Transverse colon (tissue), 4 donors: ENCODE data around the gene NRP1. TPM values are rescaled to one million over a fixed set of nuclear protein-coding genes. Genes with fewer than 3 reads are reported as not detected.

Experiments
- DNase-seq: peaks from one replicate; pipeline ENCODE4 v3.0.0-alpha.2; 2019
- H3K27ac ChIP-seq, 4 donors: fragments of 200-600 bp; sonication (generic); 2 replicates each; pipeline ENCODE4 v1.5.1; 2016 to 2018; ENCODE audit warnings: inconsistent platforms in 4 of 4
- H3K27me3 ChIP-seq: fragments of 200-600 bp; sonication (generic); 2 replicates; pipeline ENCODE4 v1.5.1; 2017; ENCODE audit warnings: inconsistent platforms
- H3K36me3 ChIP-seq, 4 donors: fragments of 200-600 bp; sonication (generic); 2 replicates each; pipeline ENCODE4 v1.5.1; 2017 to 2019; ENCODE audit warnings: inconsistent platforms in 4 of 4
- H3K4me1 ChIP-seq, 4 donors: fragments of 200-600 bp; sonication (generic); 2 replicates each; pipeline ENCODE4 v1.5.1; 2017 to 2020; ENCODE audit warnings: inconsistent platforms in 4 of 4
- H3K4me3 ChIP-seq, 4 donors: fragments of 200-600 bp; sonication (generic); 1 replicate in 1 of 4; 2 replicates in 3 of 4; pipeline versions ENCODE4 v1.5.1 to v1.6.1; 2017 to 2019; ENCODE audit warnings: inconsistent platforms in 4 of 4
- H3K9me3 ChIP-seq, 2 donors: fragments of 200-600 bp; sonication (generic); 2 replicates each; pipeline ENCODE4 v1.5.1; 2017 to 2019; ENCODE audit warnings: inconsistent platforms in 2 of 2
- EP300 ChIP-seq: sonication (generic); formaldehyde crosslinking; IDR thresholded peaks from one replicate; pipeline ENCODE4 v1.6.1; 2017; ENCODE audit warnings: antibody characterized with exemption, low read depth
- POLR2A ChIP-seq: fragments of 450-650 bp; IDR thresholded peaks from one replicate; pipeline ENCODE4 v1.6.1; 2016; ENCODE audit warnings: antibody characterized with exemption, mild to moderate bottlenecking, moderate library complexity
- POLR2AphosphoS5 ChIP-seq, 3 donors: sonication (generic); formaldehyde crosslinking; IDR thresholded peaks; one replicate each; pipeline ENCODE4 v1.6.1; 2016; ENCODE audit warnings: antibody characterized with exemption in 3 of 3
- WGBS, 2 donors: methylation state at CpG; one replicate each; pipeline ENCODE4 v1.1.5; 2018; ENCODE audit warnings: low coverage in 1 of 2; 5-methylcytosine and 5-hydroxymethylcytosine counted together
- in situ Hi-C, 4 donors: fragments of 200-750 bp; cut with MboI; loops; one replicate each; pipeline versions ENCODE4 v1.15.0 to v1.15.1; 2017; ENCODE audit warnings: low sequenced_read_pairs in 3 of 4, low pct_ligation_motif_present in 1 of 4, low pct_unique_long_range_greater_than_20kb in 1 of 4
- intact Hi-C: fragments of 100-400 bp; cut with DNase I; formaldehyde crosslinking; loops from one replicate; pipeline ENCODE4 v1.15.1; 2023; ENCODE audit warnings: low total_unique reads
- total RNA-seq, 4 donors: library from RNA; depleted of rRNA; stranded (reverse); fragments of >200 nt; gene quantifications; one replicate each; pipeline ENCODE4 v1.1.0, GENCODE V29; 2016
- TF ChIP-seq, protein P1 (sequence below), 5 experiments: fragments of 200-600 bp in 3 of 5; fragments of 450-650 bp in 2 of 5; sonication (generic) in 3 of 5; IDR thresholded peaks; 1 replicate in 2 of 5; 2 replicates in 3 of 5; pipeline ENCODE4 v1.5.1; 2016 to 2017; ENCODE audit warnings: antibody characterized with exemption in 5 of 5, inconsistent platforms in 3 of 5, mild to moderate bottlenecking in 2 of 5, moderate library complexity in 1 of 5

NRP1 gene
- total RNA-seq, 4 donors from 2014 or later = 14.1 to 35.5 (median 19.5) TPM

DNA sequence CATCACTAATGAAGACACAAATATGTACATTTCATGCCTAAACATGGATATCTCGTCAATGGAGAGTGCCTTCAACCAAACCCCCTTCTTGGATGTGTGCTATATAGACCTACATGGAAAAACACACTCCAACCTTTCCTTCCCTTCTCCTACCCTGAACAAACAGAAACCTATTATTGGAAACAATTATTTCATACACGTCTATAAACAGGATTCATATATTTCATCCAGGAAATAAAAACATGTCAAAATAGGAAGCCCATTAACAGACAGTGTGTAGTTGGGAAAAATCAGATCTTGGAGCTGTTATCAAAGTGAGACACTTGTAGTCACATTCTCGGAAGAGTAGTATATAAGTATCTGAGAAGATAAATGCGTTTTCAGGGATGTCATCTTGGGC, 81.1 kb downstream of the NRP1 start:
- H3K9me3 ChIP-seq = no peaks in the 10 kb centered on the region
- H3K27me3 ChIP-seq = no peaks in the 10 kb centered on the region
- no peak for DNase-seq
- in situ Hi-C loops = no loop called here
- H3K36me3 ChIP-seq = peaks cover 0 to 4% (median 0%) of the 10 kb centered on the region in 4 donors
- peaks cover 0 to 14% (median 0%) of the 10 kb centered on the region in 4 donors for H3K4me1 ChIP-seq
- no peak overlapping the region for H3K4me3 ChIP-seq
- TF ChIP-seq, protein P1, sequence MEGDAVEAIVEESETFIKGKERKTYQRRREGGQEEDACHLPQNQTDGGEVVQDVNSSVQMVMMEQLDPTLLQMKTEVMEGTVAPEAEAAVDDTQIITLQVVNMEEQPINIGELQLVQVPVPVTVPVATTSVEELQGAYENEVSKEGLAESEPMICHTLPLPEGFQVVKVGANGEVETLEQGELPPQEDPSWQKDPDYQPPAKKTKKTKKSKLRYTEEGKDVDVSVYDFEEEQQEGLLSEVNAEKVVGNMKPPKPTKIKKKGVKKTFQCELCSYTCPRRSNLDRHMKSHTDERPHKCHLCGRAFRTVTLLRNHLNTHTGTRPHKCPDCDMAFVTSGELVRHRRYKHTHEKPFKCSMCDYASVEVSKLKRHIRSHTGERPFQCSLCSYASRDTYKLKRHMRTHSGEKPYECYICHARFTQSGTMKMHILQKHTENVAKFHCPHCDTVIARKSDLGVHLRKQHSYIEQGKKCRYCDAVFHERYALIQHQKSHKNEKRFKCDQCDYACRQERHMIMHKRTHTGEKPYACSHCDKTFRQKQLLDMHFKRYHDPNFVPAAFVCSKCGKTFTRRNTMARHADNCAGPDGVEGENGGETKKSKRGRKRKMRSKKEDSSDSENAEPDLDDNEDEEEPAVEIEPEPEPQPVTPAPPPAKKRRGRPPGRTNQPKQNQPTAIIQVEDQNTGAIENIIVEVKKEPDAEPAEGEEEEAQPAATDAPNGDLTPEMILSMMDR (IDR thresholded peaks at IDR 0.05) = no peak
- TF ChIP-seq EP300 (no peak), POLR2AphosphoS5 (IDR thresholded peaks at IDR 0.05) (no peak), POLR2A (no peak)
- no peak overlapping the region for H3K27ac ChIP-seq
- WGBS, 2 donors = 68 to 84% methylated on average over 4 of the region's 4 CpGs
- intact Hi-C loops = no loop called here

DNA sequence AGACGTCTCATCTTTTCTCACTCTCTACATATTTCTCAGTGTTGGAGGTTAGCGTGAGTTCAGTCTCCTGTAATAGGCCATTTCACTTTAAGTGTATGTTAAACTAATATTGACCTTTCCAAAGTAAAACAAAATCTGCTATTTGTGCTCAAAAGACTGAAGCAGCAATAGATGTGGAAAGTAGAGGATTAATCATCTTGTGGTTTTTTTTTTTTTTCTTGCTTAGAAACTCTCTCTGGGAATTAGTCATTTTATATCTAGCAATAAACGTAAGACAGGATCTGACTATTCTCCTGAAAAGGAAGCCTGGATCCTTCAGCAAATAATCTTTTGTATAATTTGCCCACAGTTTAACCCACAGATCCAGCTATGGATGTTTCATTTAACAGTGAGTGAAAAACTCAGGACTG, 81.7 kb downstream of the NRP1 start:
- TF ChIP-seq, protein P1 (IDR thresholded peaks at IDR 0.05) = no peak
- intact Hi-C loops = no loop called here

DNA sequence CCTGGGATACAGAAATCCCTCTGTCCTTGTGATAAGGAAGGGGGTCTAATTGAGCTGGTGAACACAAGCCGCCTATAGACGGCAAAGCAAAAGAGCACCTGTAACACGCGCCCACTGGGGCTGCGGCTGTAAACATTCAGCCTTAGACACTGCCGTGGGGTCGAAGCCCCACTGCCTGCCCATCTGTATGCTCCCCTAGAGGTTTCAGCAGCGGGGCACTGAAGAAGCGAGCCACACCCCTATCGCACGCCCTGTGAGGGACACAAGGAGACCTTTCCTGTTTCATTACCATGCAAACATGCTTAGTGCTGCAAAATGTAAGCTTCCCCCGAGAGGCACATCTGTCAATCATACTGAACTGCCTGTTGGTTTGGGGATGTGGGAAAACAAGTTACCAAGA, 82.1 kb downstream of the NRP1 start:
- Histone ChIP-seq H3K9me3 (no peaks in the 10 kb centered on the region), H3K27me3 (no peaks in the 10 kb centered on the region), H3K27ac (no peak overlapping the region), H3K36me3 (peaks cover 0 to 4% (median 0%) of the 10 kb centered on the region in 4 donors), H3K4me1 (peaks cover 0 to 7% (median 0%) of the 10 kb centered on the region in 4 donors), H3K4me3 (no peak overlapping the region)
- 91% methylated on average over 12 of the region's 12 CpGs; no CpG with 5 or more reads in 1 of the 2 donors for WGBS, 2 donors
- DNase-seq = no peak
- TF ChIP-seq POLR2A (no peak), POLR2AphosphoS5 (IDR thresholded peaks at IDR 0.05) (no peak), EP300 (no peak)
- TF ChIP-seq, protein P1 (IDR thresholded peaks at IDR 0.05) = no peak
- intact Hi-C loops (no loop called here), in situ Hi-C loops (no loop called here)

More for the DNA sequence above, 81.7 kb downstream of the NRP1 start:
- Histone ChIP-seq H3K27ac (no peak overlapping the region), H3K4me3 (no peak overlapping the region), H3K4me1 (peaks cover 0 to 9% (median 0%) of the 10 kb centered on the region in 4 donors), H3K9me3 (no peaks in the 10 kb centered on the region), H3K27me3 (no peaks in the 10 kb centered on the region), H3K36me3 (peaks cover 0 to 4% (median 0%) of the 10 kb centered on the region in 4 donors)
- in situ Hi-C loops = no loop called here
- WGBS, 2 donors = 47 to 65% methylated on average over 3 of the region's 3 CpGs
- no peak for DNase-seq

DNA sequence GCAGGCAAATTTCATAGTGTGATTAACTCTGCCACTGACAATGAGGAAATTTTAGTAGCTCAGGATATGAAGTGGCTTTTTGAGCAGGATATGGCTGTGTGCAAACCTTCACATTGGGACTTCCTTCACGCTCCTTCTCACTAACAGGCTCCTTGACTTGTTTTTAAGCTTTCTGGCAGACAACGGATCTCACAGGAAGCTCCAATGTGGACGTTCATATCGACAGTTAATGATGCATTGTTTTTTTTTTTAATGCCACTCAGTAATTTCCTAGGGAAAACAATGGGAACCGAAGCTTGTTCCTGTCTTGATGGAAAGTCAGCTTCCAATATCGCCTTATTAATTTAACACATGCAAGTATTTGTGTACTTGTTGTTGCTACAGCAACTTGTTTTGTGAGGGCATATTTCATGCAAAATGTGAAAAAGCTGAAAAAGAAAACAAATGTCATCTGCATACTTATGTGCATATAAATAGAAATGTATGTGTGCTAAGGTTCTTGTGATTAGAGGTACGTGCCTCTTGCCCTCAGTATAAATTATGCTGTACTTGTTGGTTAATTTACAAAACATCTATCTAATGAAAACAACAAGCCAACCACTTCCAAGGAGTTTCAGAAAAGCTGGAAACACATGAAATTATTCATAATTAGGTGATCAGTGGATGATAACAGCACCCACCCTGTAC, 84.7 kb downstream of the NRP1 start:
- in situ Hi-C loops = no loop called here
- no peaks in the 10 kb centered on the region for H3K9me3 ChIP-seq
- no peak for DNase-seq
- H3K4me1 ChIP-seq = peaks cover 0 to 11% (median 2%) of the 10 kb centered on the region in 4 donors
- intact Hi-C loops = no loop called here
- peaks cover 0 to 4% (median 0%) of the 10 kb centered on the region in 4 donors for H3K36me3 ChIP-seq
- no peaks in the 10 kb centered on the region for H3K27me3 ChIP-seq
- peak overlapping the region in 2 of 4 donors; percentile 32 to 39 for H3K27ac ChIP-seq
- no peak for TF ChIP-seq POLR2AphosphoS5 (IDR thresholded peaks at IDR 0.05)
- TF ChIP-seq, protein P1 (IDR thresholded peaks at IDR 0.05) = no peak
- no peak for TF ChIP-seq EP300
- no peak for TF ChIP-seq POLR2A
- no peak overlapping the region for H3K4me3 ChIP-seq
- 62 to 79% methylated on average over 7 of the region's 7 CpGs for WGBS, 2 donors
